Measurements from ENCODE around the gene ZBTB7B. TPM values are rescaled to one million over a fixed set of nuclear protein-coding genes. Genes with fewer than 3 reads are reported as not detected.

ZBTB7B gene
- total RNA-seq, 1 experiment from 2014 or later, result 22.2 TPM

DNA sequence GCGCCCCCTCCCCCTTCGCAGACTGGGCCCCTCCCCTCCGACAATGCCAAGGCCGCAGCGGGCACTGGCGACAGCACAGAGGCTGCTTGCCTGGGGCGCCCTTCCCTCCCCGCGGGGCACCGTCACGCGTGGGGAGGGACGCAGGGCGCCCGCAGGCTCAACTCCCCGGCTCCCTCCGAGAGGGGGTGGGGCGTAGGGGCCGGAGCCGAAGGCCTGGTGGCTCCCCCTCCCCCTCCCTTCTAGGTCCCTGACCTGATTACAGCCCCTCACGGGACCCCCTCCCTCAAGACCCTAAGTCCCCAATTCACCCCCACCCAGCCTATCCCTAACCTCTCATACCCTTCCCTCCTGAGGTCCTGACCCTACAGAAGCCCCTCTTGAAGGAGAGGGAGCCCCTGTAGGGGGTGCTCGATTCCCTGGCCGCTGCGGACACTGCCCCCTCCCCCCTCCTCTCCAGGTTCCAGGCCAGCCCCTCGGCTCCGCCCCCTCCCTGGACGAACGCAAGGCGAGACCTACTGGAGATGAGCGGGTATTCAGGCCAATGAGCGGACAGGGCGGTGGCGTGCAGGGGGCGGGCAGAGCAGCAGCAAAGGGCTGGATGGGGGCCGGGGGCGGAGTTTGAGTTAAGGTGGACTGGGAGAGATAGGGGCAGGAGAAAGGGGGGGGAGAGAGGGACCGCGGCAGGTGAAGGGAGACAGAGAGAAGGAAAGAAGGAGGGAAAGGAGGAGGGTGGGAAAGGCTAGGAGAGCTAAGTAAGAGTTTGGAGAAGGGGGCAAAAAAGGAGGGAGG, 733 bp upstream of the ZBTB7B start:
- peak; percentile 89 for DNase-seq (ENCODE audit: low read depth)

DNA sequence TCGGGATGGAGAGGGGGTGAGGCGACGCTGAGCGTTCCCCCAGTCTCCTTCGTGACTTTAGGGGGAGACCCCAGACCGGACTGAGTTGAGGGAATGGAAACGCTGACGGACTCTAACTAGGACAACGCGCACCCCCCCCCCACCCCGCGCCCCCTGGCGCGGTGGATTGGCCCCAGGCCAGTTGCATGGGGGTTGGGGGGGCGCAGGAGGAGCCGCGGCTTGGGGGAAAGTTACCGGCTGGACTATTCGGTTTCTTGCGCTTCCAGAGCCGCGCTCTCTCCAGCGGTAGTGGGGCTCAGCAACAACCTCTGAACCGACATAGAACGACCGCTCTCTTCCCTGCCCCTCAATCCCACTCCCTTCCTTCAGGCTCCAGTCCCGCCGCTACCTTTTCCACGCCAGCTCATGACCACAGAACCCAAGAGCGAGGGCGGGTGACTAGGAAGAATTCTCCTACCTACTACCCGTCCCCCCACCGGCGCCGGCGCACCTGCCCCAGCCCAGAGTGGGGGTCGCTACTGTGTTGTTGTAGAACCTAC, 694 bp downstream of the ZBTB7B start:
- DNase-seq (ENCODE audit: low read depth), result no peak

DNA sequence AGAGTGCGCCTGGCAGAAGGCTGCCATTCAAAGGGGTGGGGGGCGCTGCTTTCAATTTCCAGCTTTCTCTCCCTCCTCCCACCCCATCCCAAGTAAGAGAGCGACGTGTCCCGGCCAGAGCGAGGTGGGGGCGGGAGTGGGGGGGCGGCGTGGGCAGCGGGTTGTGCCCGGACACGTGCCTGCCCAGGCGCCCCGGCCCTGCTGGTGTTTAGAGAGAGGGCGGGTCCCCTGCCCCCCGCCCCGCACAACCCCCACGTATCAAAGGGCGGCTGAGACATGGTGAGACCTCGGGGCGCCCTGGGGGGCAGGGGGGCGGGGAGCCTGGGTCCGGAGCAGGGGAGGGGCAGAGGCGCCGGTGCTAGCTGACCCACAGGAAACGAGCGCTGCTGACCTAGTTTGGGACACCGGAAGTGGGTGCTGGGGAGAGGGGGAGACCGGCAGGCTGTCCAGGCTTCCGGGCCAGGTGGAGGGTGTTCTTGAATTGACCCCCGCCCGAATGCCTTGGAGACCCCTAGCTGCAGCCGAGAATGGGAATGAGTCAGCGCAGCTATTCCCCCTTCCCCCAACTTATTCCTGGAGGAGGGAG, 1.3 kb downstream of the ZBTB7B start:
- DNase-seq (ENCODE audit: low read depth), result peak; percentile 60

DNA sequence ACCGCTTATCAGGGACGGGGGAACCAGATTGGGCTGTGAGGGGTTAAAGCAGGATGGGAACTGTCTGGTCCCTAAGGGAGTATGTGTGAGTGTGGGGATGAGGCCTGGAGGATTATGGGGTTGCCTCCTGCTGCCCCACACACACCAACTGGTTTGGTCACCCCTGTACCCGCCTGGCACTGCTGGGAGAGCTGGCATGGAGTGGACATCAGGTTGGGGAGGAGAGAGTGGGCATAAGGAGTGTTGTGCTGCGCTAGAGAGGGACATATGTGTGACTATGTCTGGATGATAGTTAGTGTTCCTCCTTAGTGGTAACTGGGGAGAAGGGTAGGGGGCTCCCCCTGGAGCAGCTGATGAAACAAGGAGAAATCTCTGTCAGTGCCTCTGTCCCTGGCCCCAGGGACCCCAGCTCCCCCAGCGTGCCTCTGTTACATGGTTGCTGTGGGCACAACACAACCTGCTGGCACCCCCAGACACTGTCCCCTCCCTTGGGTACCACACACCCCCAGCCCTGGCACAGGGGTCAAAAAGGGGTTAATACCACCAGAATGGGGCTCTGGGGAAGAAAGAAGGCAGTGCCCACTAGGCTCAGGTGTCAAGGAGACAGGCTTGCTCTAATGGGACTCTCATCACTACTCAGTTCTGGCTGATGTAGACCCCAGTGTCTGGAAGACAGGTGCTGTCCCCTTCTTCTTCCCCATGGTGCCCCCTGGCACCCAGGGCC, 1.9 kb downstream of the ZBTB7B start:
- DNase-seq (ENCODE audit: low read depth), result no peak

DNA sequence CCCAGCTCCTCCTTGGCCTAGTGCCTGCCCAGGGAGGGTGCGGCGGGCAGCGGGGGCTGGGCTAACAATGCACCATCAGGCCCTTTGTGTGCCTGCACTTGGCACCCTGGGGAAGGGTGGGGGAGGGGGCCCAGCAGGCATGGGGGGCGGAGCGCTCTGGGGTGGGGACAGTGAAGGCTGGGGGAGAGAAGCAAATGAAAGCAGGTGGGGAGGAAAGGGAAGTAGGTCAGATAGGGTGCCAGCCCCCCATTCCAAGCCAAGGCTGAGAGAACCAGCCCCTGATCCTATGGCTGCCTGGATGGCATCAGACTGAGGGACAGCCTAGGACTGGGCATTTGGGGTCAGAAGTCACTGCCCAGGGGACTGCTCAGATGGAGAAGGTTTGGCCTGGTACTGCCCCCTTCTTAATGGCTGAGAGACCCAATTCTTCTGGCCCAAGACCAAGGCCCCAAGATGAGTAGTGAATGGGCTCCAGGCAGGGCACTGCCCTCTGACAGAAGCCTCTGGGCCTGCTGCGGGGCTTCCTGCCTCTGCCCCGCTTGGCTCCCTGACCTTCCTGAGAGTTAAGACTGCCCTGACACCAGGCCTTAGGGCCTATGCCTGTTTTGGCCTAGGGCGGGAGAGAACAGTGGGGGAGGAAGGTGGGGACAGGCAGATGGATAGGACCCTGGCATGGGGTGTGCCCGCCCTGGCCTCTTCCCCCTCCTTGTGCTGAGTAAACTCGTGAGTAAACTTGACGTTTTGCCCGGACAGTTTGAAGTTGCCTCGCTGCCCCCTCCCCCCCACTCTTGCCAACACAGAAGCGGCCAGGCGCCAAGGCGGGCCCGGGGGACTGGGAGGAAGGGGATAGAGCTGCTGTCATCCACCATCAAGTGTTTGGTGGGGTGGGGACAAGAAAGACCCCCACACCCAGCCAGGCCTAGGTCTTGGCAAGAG, 2.7 kb downstream of the ZBTB7B start:
- peak; percentile 41 for DNase-seq (ENCODE audit: low read depth)

DNA sequence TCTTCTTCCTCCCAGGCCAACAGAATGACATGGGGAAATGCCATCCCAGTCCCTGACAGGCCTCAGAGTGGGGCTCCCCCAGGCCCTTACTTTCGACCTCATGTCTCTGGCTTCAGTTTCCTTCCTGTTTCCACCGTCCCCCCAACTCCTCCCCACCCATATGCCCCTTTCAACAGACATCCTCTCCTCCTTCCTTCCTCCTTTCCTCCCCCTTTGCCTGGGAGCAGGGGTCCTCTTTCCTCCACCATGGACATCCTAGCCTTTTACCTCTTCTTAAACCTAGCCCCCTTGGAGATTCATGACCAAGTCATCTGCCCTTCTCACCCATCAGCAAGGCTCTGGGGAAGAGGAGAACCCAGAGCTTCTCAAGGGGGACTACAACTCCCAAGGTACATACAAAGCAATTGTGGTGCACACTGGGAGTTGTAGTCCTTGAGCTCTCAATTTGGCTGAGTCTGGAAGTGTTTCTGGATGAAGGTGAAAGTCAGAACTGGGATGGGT, 4.0 kb downstream of the ZBTB7B start:
- no peak for DNase-seq (ENCODE audit: low read depth)

DNA sequence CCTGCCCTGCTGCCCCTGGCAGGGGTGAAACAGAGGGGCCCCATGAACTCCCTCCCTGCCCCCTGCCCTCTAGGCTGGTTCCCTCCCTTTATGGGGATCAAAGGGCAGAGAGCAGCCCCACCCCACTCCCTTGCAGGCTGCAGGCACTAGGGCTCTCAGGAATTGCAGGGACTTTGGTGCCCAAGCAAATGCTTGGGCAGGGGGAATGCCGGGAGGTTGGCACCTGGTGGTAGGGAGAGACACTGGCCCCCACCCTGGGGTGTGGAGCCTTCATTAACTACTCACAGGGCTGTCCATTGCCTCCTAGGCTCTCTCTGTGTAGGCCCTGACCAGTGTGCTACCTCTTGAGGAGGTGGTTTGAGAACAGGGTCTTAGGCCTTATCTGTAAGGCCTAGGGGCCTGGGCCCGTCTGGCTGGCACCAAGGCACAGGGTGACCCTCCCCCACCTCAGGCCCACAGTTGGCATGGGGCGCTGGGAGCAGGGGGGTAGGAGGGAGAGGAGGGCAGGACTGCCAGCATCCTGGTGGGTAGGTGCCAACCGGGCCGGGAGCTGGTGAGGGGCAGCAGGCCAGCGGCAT, 4.7 kb downstream of the ZBTB7B start:
- DNase-seq (ENCODE audit: low read depth), result no peak

DNA sequence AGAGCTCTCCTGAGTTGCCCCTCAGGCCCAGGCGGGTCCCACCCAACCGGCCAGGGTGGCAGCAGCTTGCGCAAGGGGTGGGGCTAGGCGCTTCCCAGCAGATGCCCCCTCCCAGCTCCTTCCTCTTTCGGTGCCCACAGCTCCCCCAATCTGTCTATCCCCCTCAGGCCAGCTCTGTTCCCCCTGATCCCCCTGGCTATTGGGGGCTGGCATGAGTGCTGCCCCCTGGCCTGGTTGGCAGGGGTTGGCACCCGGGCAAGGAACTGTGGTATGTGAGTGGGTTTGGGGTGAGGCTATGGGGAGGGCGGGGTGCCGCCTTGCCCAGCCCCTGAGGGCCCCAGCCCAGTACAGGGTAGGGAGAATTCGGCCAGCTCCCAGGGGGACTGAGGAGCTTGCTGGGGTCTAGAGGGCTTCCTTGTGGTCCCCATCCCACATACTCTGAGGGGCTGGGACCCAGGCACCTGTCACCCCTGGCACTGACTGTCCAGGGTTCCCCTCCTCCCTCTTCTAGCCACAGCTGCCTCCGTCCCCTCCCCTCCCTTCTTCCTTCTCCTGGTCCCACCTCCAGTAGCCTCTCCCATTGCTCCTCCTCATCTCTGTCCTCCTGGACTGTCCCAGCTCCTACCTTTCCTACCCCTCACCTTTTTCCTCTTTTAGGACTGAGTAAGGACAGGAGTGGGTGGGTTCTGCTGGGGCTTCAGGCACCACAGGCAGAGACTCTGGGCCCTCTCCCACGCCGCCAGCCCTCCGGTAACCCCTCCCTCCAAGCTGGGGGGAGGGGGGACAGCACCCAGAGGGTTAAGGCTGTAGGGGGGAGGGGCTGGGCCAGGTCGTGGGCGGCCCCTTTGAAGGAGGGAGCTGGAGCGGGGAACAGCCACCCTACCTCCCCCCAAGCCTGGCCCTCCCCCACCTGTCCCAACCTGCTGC, 5.7 kb downstream of the ZBTB7B start:
- DNase-seq (ENCODE audit: low read depth), result no peak

DNA sequence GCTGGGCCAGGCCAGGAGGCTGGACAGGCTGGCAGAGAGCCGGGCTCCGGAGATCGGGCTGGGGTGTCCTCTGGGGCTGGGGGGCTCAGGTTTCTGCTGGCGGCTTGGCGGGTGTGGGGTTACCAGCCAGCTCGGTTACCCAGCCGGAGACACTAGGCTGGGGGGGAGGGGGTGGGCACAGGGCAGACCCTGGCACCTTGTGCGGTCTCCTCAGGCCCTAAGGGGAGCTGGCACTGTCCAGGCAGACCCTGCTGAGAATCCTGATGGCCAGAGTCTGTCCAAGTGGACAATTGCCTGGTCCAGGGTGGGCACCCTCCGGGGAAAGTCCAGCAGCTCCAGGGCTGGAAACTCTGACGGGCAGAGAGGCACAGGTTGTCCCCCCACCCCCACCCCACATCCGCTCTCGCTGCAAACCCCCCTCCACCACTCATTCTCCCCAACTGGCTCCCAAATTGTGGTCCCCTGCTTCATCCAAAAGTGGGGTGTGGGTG, 6.7 kb downstream of the ZBTB7B start:
- no peak for DNase-seq (ENCODE audit: low read depth)

DNA sequence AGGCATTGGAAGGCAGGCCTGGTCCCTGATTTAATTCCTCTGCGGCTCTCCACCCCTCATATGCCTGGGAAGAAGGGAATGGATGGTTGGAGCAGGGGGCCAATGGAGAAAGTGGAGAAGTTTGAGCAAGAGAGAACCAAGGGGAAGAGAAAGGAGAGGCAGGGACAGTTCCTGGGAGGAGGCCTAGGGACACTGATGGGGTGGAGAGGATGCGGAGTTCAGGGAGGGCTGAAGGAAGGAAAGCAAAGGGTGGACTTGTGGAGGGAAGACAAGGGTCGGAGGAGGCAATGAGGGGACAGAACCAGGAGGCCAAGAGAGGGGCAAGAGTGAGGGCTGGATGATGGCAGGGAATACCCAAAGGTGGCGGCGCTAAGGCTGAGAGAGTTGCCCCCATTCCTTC, 7.1 kb downstream of the ZBTB7B start:
- no peak for DNase-seq (ENCODE audit: low read depth)

DNA sequence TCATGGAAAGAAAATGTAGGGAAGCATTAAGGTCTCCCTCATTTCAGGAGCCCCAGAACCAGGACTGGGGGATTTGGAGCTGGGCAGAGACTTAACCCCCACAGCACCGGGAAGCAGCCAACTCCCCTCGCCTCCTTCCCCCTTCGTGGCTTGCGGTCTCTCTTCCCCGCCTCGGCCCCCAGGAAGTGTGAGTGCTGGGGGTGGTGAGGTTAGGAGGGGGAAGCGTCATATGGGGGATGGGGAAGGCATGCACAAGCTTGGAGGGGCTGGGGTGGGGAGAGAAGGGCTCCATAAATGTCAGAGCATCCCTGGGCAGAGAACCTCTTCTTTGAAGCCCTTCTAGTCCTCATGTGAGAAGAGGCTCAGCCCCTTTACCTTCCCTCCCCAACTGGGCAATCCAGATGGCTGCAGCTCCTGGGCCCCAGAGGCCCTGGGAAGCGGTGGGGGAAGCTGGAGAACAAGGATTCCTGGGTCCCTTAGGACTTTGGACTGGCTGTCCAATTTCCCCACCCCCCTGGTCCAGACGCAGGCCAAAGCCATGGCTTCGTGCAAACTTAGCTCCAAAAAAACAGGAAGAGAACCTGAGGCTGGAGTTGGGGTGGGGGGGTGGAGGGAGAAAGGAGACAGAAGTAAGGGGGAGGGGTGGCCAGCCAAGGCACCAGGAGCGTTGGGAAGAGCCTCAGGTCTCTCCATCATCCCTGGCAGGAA, 7.8 kb downstream of the ZBTB7B start:
- no peak for DNase-seq (ENCODE audit: low read depth)

DNA sequence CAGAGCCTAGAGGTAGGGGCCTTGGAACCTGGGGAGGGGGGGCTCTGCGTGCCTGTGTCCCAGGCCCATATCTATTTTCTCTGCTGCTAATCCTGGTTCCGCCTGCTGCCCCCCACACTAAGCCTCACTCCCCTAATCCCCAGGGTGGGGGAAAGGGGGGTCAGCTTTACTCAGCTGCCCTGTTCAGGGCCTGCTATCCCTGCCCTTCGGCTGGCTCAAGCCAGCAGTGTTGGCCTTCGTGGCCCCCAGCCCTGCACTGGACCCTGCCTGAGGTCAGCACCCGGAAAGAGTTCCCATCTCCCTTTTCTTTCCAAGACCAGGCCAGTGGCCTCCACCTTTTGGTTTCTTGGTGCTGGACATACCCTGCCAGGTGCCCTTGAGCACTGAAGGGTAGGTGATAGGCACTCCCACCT, 8.4 kb downstream of the ZBTB7B start:
- DNase-seq (ENCODE audit: low read depth), result no peak

DNA sequence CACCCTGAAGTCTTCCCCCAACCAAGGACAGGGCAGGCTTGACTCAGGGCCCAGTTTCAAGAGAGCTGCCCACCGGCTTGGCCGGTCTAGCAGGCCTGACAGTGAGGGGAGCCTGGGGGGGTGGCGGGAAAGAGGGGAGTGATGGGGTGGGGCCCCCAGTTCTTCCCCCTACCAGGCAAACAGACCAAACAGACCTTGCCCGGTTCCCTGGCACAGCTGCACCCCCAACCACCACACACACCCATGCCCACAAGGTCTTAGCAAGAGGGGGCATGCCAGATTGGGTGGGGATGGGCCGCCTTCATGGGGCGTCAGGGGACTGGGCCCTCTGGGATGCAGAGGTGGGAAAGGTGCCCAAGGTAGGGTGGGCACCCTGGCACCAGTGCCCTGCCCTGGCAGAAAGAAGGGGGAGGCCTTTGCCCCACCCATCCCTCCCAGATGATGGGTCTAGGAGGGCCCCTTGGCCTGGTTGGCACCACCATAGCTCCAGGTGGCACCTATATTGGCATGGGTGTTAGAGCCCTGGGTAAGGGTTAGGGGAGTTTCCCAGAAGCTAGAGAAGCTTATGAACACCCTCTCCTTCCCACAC, 8.9 kb downstream of the ZBTB7B start:
- DNase-seq (ENCODE audit: low read depth), result no peak

DNA sequence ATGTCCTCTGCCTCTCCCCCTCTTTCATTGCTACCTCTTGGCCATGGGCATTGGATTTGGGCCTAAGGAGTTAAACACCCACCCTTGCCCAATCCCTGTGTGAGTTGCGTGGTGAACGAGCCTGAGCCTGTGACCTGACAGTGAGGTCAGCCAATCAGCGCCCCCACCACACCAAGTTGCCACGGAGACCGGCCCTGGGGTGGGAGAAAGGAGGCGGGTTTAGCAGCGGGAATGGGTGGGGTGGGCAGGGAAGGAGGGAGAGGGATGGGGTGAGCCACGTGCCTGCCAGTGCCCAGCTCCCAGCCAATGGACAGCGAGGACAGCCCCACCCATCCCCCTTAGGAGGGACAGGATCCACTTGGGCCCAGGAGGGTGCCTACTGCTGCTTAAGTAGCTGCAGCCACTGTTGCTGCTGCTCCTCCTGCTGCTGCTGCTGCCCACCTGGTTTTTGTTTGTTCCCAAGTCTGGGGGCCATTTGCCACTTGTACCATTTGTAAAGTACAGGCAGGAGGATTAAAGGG, 9.5 kb downstream of the ZBTB7B start:
- no peak for DNase-seq (ENCODE audit: low read depth)

DNA sequence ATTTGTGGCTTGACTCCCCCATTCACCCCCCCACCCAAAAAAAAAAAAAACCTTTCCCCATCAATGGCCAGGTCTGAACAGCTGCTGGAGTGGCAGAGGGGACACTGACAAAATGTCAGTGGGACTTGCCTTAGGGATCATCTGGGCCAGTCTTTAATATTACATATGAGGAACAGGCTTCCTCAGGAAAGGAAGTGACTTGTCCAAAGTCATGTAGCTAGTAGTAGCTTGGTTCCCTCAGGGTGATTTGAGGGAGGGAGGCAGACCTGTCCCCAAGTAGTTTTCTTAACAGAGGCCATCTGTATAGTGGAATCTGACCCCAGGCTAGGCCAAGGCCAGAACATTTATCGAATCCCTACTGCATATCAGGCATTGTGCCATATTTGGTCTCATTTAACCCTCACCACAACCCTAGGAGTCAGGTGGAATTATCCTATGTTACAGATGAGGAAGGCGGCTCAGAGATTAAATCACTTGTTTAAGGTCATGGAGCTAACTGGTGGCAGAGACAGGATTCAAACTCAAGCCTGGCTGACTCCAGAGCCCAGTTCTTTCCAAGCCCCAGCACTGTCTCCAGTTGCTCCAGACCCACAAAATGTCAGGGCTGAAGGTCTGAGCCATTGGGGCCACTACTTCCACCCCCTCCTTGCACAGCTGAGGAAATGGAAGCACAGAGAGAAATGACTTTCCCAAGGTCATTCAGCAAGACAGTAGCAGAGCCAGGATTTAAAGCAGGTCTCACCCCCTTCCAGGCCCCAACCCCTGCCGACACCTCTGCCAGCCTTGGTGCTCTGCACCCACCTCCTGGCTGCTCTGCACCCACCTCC, 10.4 kb downstream of the ZBTB7B start:
- DNase-seq (ENCODE audit: low read depth), result no peak

DNA sequence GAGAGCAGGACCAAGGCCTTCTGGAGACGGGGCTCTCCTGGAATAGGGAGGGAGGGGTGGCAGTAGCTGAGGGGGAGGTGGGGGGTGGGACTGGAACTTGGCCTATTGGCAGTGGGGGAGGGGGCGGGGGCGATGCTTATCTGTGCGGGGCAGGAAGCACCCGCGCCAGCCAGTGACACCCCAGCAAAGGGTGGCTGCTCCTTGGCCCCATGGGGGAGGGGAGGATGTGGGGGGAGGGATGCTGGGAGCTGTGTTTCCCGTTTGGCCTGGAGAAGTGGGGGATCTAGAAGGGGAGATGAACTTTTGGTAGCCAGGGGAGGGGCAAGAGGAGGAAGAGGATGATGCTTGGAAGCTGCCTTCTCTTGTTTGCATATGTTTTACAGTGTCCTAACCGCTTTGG, 11.0 kb downstream of the ZBTB7B start:
- DNase-seq (ENCODE audit: low read depth), result no peak
